Hepatocyte (in vitro differentiated cells): ENCODE results near the gene TTLL3.

Source experiments
- EZH2 ChIP-seq: fragments of 200-600 bp; sonication (generic); IDR thresholded peaks from 2 replicates; pipeline ENCODE4 v1.6.1; 2016; ENCODE audit warnings: antibody characterized with exemption, mild to moderate bottlenecking, borderline replicate concordance
- EZH2phosphoT487 ChIP-seq: fragments of 200-600 bp; sonication (generic); IDR thresholded peaks from one replicate; pipeline ENCODE4 v1.6.1; 2018; ENCODE audit warnings: antibody characterized with exemption, mild to moderate bottlenecking, low read depth, moderate library complexity; ENCODE audit not compliant: unreplicated experiment, severe bottlenecking
- TF ChIP-seq, protein P1 (sequence below): fragments of 200-600 bp; sonication (generic); IDR thresholded peaks from 2 replicates; pipeline ENCODE4 v1.5.1; 2016; ENCODE audit warnings: antibody characterized with exemption, mild to moderate bottlenecking; ENCODE audit not compliant: poor library complexity

DNA sequence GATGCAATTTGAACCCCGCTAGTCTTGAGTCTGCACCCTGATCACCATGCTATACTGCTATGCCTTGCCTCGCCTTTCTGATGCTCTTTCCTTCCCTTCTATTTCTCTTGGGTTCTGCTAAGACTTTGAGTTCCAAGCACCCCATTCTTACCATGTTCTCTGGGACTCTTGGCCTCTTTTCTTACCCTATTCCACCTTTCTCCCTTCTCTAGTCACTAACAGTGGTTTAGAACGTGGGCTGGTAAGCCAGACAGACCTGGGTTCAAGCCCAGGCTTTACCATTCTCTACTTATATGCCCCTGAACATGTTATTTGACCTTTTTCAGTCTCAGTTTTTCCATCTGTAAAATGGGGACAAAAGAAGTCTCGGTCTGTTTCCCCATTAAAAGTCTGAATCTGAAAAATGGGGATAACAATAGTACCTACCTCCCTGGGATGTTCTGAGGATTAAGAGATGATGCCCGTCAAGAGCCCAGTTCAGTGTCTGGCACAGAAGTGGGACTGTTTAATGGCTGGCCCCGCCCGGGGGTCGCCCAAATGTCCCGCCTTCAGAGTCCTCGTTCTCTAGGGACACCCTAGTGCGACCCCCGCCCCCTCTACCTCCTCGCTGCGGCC, 18.2 kb upstream of the TTLL3 start:
- TF ChIP-seq EZH2 (no peak), EZH2phosphoT487 (no peak)
- TF ChIP-seq, protein P1, sequence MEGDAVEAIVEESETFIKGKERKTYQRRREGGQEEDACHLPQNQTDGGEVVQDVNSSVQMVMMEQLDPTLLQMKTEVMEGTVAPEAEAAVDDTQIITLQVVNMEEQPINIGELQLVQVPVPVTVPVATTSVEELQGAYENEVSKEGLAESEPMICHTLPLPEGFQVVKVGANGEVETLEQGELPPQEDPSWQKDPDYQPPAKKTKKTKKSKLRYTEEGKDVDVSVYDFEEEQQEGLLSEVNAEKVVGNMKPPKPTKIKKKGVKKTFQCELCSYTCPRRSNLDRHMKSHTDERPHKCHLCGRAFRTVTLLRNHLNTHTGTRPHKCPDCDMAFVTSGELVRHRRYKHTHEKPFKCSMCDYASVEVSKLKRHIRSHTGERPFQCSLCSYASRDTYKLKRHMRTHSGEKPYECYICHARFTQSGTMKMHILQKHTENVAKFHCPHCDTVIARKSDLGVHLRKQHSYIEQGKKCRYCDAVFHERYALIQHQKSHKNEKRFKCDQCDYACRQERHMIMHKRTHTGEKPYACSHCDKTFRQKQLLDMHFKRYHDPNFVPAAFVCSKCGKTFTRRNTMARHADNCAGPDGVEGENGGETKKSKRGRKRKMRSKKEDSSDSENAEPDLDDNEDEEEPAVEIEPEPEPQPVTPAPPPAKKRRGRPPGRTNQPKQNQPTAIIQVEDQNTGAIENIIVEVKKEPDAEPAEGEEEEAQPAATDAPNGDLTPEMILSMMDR = no peak
